ENCODE measurements around the gene CFDP1.
"Not testable (repeated sequence)": the region's sequence is repeated elsewhere in the genome, so short reads cannot be mapped to it uniquely, and the experiment has no call there.

The CFDP1 gene

GRCh38 chr16:75429621-75430403 lies 3.5 kb downstream of the CFDP1 start:
- DNase-seq (ENCODE audit: low read depth), result no peak
- no peak overlapping the region for H3K4me3 ChIP-seq (ENCODE audit: low read depth, low read length)
- TF ChIP-seq MYC (IDR thresholded peaks at IDR 0.05; ENCODE audit: low read depth, low read length) (no peak), POLR2A (IDR thresholded peaks at IDR 0.05; ENCODE audit: extremely low read depth, insufficient read length) (no peak), MAX (IDR thresholded peaks at IDR 0.05; ENCODE audit: low read depth, low read length) (no peak), CTCF (IDR thresholded peaks at IDR 0.05; ENCODE audit: low read depth, low read length) (no peak)

GRCh38 chr16:75426524-75426923 lies 6.8 kb downstream of the CFDP1 start:
- not testable (repeated sequence) for DNase-seq (ENCODE audit: low read depth); H3K4me3 ChIP-seq (ENCODE audit: low read depth, low read length)

- not testable (repeated sequence) for H3K4me3 ChIP-seq (ENCODE audit: low read depth, low read length); DNase-seq (ENCODE audit: low read depth)
These were observed 9.1 kb downstream of the CFDP1 start for GRCh38 chr16:75424105-75424762.

GRCh38 chr16:75423723-75424104 lies 9.6 kb downstream of the CFDP1 start:
- no peak for DNase-seq (ENCODE audit: low read depth)
- H3K4me3 ChIP-seq (ENCODE audit: low read depth, low read length), result no peak overlapping the region
- TF ChIP-seq MAX (IDR thresholded peaks at IDR 0.05; ENCODE audit: low read depth, low read length), result no peak
- no peak for TF ChIP-seq MYC (IDR thresholded peaks at IDR 0.05; ENCODE audit: low read depth, low read length)
- no peak for TF ChIP-seq POLR2A (IDR thresholded peaks at IDR 0.05; ENCODE audit: extremely low read depth, insufficient read length)
- no peak for TF ChIP-seq CTCF (IDR thresholded peaks at IDR 0.05; ENCODE audit: low read depth, low read length)

- TF ChIP-seq MYC (IDR thresholded peaks at IDR 0.05; ENCODE audit: low read depth, low read length) (no peak), CTCF (IDR thresholded peaks at IDR 0.05; ENCODE audit: low read depth, low read length) (no peak), POLR2A (IDR thresholded peaks at IDR 0.05; ENCODE audit: extremely low read depth, insufficient read length) (no peak), MAX (IDR thresholded peaks at IDR 0.05; ENCODE audit: low read depth, low read length) (no peak)
- H3K4me3 ChIP-seq (ENCODE audit: low read depth, low read length), result no peak overlapping the region
- DNase-seq (ENCODE audit: low read depth), result no peak
These were observed 11.5 kb downstream of the CFDP1 start for GRCh38 chr16:75421820-75422126.

GRCh38 chr16:75420987-75421819 lies 12.1 kb downstream of the CFDP1 start:
- peak; percentile 89 for DNase-seq (ENCODE audit: low read depth)
- H3K4me3 ChIP-seq (ENCODE audit: low read depth, low read length), result peak overlapping the region; percentile 4
- TF ChIP-seq MAX (IDR thresholded peaks at IDR 0.05; ENCODE audit: low read depth, low read length), result peak; percentile 48; the same call in 1 of the 2 replicates
- no peak for TF ChIP-seq MYC (IDR thresholded peaks at IDR 0.05; ENCODE audit: low read depth, low read length)
- no peak for TF ChIP-seq CTCF (IDR thresholded peaks at IDR 0.05; ENCODE audit: low read depth, low read length)
